NCI-H748 (cell line): ENCODE results near the gene CEP43.

Source experiments
- DNase-seq: peaks from one replicate; lab custom pipeline; 2025; ENCODE audit not compliant: unreplicated experiment; lab: John Stamatoyannopoulos, UW

Gene CEP43

GRCh38 chr6:166999145-166999883 is at the start of gene CEP43:
Gene CEP43 (plus strand): TSS chr6:166999397. CDS start chr6:166999413, 16 bp downstream.
- peak; percentile 96 for DNase-seq

- DNase-seq = peak; percentile 35
These were observed 49.4 kb upstream of the CEP43 start for GRCh38 chr6:166949528-166950442.

- DNase-seq = no peak
These were observed 48.8 kb upstream of the CEP43 start for GRCh38 chr6:166950443-166950821.

GRCh38 chr6:166950892-166951669 is 48.1 kb upstream of the CEP43 start:
- DNase-seq = peak; percentile 76

- DNase-seq = no peak
These were observed 47.5 kb upstream of the CEP43 start for GRCh38 chr6:166951670-166952060.

- DNase-seq = no peak
These were observed 47.1 kb upstream of the CEP43 start for GRCh38 chr6:166952121-166952520.

GRCh38 chr6:166952567-166953486 is 46.4 kb upstream of the CEP43 start:
- no peak for DNase-seq

- DNase-seq = no peak
These were observed 45.0 kb upstream of the CEP43 start for GRCh38 chr6:166954118-166954713.

- no peak for DNase-seq
These were observed 43.9 kb upstream of the CEP43 start for GRCh38 chr6:166955121-166955864.

DNA sequence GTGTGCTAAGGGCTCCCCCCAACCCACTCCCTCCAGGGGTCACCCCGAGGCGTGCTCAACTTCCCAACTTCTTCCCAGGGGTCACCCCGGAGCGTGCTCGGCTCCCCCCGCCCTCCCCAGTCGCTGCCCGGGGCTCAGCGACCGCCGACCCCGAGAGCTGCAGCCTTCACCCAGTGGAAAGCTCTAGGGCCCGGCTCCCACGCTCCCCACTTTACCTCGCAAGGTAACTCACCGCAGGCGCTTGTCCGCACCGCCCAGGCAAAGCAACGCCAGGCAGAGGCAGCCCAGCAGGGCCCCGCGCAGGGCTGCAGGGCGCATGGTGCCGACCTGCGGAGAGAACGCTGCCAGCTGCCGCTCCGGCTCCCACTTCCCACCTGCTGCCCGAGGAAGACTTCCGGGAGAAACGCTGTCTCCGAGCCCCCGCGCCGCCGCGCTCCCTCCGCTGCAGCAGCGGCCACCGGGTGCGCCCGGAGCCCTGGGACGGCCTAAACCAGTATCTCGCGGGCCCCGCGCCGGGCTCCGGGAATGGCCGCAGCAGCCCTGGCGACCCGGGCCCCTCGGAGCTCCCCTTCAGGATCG is 43.2 kb upstream of the CEP43 start:
- DNase-seq = peak; percentile 79

DNA sequence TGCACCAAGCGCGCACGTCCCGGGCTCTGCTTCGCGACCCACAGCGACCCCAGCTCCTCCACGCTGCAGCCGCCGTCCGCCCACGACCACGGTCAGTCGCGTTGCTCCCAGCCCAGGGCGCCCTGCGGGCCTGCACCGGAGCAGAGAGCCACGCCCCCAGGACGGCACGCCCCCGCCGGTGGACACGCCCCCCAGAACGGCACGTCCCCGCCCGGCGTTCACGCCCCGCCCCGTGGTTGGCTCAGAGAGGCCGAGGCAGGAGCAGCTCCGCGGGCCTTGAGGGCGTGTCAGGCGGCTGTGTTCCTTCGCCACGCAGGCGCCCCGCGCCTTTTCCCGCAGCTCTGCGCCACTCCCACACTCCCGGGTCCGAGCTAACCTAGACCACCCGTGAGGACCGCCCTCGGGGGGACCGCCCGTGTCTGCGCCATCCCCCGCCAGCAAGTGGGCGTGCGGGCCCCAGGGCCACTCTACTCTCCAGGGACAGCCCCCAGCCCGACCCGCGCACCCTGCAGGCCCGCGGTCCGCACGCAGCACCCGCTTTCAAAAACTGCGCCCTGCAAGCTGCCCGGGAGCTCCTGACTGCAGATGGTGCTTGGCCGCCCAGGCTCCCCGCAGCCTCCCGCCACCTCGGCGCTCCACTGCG is 42.6 kb upstream of the CEP43 start, which contains the start of gene RNASET2:
TSS of gene RNASET2 (minus strand) at position 107 of the 643 bp plus-strand sequence. CDS start 368 bp downstream, outside the sequence.
- DNase-seq = peak; percentile 87

GRCh38 chr6:166957087-166957804 is 42.0 kb upstream of the CEP43 start:
- DNase-seq = peak; percentile 44

- no peak for DNase-seq
These were observed 41.5 kb upstream of the CEP43 start for GRCh38 chr6:166957805-166958076.

DNA sequence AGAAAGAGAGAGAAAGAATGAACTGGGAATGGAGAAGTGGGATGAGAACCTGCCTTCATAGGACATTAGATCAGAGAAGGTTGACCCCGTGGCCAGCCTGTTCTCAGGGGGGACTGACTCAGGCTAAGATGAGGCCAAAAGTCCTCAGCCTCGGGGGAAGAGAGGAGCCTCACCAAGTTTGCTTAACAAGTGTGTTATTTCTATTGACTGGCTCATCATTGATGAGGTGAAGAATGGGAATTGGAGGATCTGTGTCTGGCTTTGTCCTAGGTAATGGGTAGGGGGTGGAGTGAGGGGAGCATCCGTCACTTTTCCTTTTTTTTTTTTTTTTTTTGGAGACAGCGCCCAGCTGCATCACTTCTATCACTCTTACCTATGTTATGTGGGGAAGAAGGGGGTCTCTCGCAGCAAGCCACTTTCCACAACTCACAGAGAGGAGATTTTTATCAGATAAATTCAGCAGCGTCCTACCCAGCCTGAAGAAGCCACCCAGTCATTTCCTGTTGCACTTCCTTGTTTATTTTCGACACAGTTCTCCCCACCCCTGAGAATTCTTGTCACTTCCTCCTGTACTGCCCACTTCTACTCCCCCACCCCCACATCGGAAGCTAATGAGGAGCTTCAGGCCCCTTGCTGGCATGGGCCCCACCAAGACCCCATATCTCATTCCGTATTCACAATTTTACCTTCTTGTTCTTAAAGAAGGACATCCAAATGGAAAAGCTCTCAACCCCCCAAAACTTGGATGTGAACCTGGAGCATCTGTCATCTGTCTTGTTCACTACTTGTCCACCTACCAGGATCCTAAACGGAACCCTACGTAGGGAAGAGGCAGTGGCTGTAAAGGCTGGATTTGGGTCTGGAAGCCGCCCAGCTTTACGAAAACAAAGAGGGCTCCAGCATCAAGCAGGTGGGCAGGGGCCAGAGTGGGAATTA is 40.0 kb upstream of the CEP43 start:
- DNase-seq = no peak

DNA sequence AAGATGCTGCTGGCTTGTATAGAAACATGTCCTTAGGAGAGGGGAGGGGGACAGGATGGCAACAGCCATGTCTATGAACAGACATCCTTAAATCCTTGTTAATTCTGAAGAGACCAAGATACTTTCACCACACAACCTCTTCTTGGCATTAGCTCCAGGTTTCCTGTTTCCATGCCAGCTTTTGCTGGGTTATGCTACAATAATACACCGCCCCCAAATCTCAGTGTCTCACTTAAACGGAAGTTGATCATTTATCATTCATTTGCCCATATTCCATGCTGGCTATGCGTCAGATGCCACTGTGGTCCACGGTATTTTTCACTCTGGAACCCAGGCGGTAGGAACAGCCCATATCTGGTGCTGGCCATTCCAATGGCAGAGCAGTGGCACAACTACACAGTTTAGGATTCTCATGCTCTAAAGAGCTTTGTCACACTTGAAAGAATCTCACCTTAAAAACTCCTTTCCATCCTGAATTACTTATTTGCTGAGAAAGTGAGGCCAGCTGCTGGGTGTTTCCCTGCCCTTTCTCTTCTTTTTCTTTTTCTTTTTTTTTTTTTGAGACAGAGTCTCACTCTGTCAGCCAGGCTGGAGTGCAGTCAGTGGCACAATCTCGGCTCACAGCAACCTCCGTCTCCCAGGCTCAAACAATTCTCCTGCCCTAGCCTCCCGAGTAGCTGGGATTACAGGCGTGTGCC is 39.1 kb upstream of the CEP43 start:
- DNase-seq = no peak

- no peak for DNase-seq
These were observed 38.6 kb upstream of the CEP43 start for GRCh38 chr6:166960609-166960978.
